HL-60 (cell line): ENCODE measurements around the gene NF2.

Experiments used
- DNase-seq, 2 experiments: peaks; one replicate each; pipeline ENCODE4 v3.0.0-alpha.2; 2010 to 2020; ENCODE audit warnings: low read depth in 1 of 2, low spot score in 1 of 2
- H3K27ac ChIP-seq: fragments of 250-450 bp; sonication (Bioruptor Pico); replicated peaks from 2 replicates; pipeline ENCODE4 v1.5.1; 2020; ENCODE audit warnings: mild to moderate bottlenecking, moderate library complexity
- H3K27me3 ChIP-seq: fragments of 250-450 bp; sonication (Bioruptor Pico); 2 replicates; pipeline ENCODE4 v1.5.1; 2021; ENCODE audit warnings: mild to moderate bottlenecking, moderate library complexity; ENCODE audit not compliant: insufficient read depth, poor library complexity, severe bottlenecking
- H3K4me3 ChIP-seq: replicated peaks from 2 replicates; pipeline ENCODE4 v1.5.1; 2011; ENCODE audit warnings: mild to moderate bottlenecking, control low read depth, low read length; ENCODE audit not compliant: insufficient read depth
- CTCF ChIP-seq: IDR thresholded peaks from one replicate; pipeline ENCODE4 v1.5.1; 2011; ENCODE audit warnings: low read length, control low read depth, inconsistent platforms; ENCODE audit not compliant: insufficient read depth
- GABPA ChIP-seq: IDR thresholded peaks from 2 replicates; pipeline ENCODE4 v1.6.1; 2012; ENCODE audit warnings: low read depth
- POLR2AphosphoS5 ChIP-seq: IDR thresholded peaks from 2 replicates; pipeline ENCODE4 v1.6.1; 2012; ENCODE audit warnings: low read depth
- REST ChIP-seq: IDR thresholded peaks from 2 replicates; pipeline ENCODE4 v1.6.1; 2012; ENCODE audit warnings: low read depth; ENCODE audit not compliant: insufficient replicate concordance
- SPI1 ChIP-seq: IDR thresholded peaks from 2 replicates; pipeline ENCODE4 v1.6.1; 2012; ENCODE audit warnings: low read depth, mild to moderate bottlenecking, borderline replicate concordance

NF2 gene

GRCh38 chr22:29635734-29636357 is 32.4 kb downstream of the NF2 start:
- peak; percentile 21 to 24 for DNase-seq
- TF ChIP-seq SPI1 (no peak), POLR2AphosphoS5 (no peak), REST (no peak), CTCF (peak; percentile 58), GABPA (no peak)

GRCh38 chr22:29636751-29637150 is 33.3 kb downstream of the NF2 start:
- TF ChIP-seq GABPA, result no peak
- TF ChIP-seq SPI1, result no peak
- TF ChIP-seq REST, result no peak
- no peak for TF ChIP-seq POLR2AphosphoS5
- no peak for TF ChIP-seq CTCF
- Histone ChIP-seq H3K4me3 (no peak overlapping the region), H3K27ac (no peak overlapping the region), H3K27me3 (no peaks in the 10 kb centered on the region)
- no peak for DNase-seq

More at GRCh38 chr22:29635734-29636357, 32.4 kb downstream of the NF2 start:
- H3K27me3 ChIP-seq, result no peaks in the 10 kb centered on the region
- H3K27ac ChIP-seq, result no peak overlapping the region
- no peak overlapping the region for H3K4me3 ChIP-seq

GRCh38 chr22:29637181-29637580 is 33.7 kb downstream of the NF2 start:
- H3K27ac ChIP-seq, result no peak overlapping the region
- no peaks in the 10 kb centered on the region for H3K27me3 ChIP-seq
- H3K4me3 ChIP-seq, result no peak overlapping the region
- TF ChIP-seq REST (no peak), GABPA (no peak), POLR2AphosphoS5 (no peak), SPI1 (no peak), CTCF (no peak)
- DNase-seq, result no peak
